Mucosa of rectum (tissue), 2 donors: ENCODE measurements around the gene PDE4D.

Source experiments
- H3K27ac ChIP-seq, 2 donors: one replicate each; pipeline ENCODE4 v1.7.0; 2013; ENCODE audit warnings: inconsistent platforms in 2 of 2, low read depth in 2 of 2, low read length in 2 of 2
- H3K27me3 ChIP-seq, 2 donors: one replicate each; pipeline ENCODE4 v1.7.0; 2013; ENCODE audit warnings: low read length in 2 of 2; ENCODE audit not compliant: control insufficient read depth in 2 of 2, insufficient read depth in 2 of 2
- H3K36me3 ChIP-seq, 2 donors: one replicate each; pipeline ENCODE4 v1.7.0; 2013; ENCODE audit warnings: low read length in 2 of 2; ENCODE audit not compliant: control insufficient read depth in 2 of 2, insufficient read depth in 2 of 2
- H3K4me1 ChIP-seq, 2 donors: one replicate each; pipeline ENCODE4 v1.7.0; 2013; ENCODE audit warnings: low read length in 2 of 2, mild to moderate bottlenecking in 1 of 2; ENCODE audit not compliant: control insufficient read depth in 2 of 2, insufficient read depth in 2 of 2
- H3K4me3 ChIP-seq, 2 donors: one replicate each; pipeline ENCODE4 v1.7.0; 2013; ENCODE audit warnings: low read length in 2 of 2
- H3K9ac ChIP-seq, 2 donors: one replicate each; pipeline ENCODE4 v1.7.0; 2013; ENCODE audit warnings: low read length in 2 of 2, low read depth in 1 of 2, mild to moderate bottlenecking in 1 of 2
- H3K9me3 ChIP-seq, 2 donors: one replicate each; pipeline ENCODE4 v1.7.0; 2013; ENCODE audit warnings: low read length in 2 of 2; ENCODE audit not compliant: control insufficient read depth in 2 of 2
- donor health status: healthy.
- donor health status: Normal muscosa, but diverticular disease.

PDE4D gene

GRCh38 chr5:59274106-59274636 is 619.4 kb downstream of the PDE4D start:
- H3K9me3 ChIP-seq: no peaks in the 10 kb centered on the region
- H3K27ac ChIP-seq: peak overlapping the region; percentile 87 to 91
- H3K27me3 ChIP-seq: no peaks in the 10 kb centered on the region
- peaks cover 3 to 15% of the 10 kb centered on the region in 2 donors for H3K4me1 ChIP-seq
- H3K4me3 ChIP-seq: peak overlapping the region; percentile 72 to 89
- no peaks in the 10 kb centered on the region for H3K36me3 ChIP-seq
- peak overlapping the region; percentile 73 to 93 for H3K9ac ChIP-seq

GRCh38 chr5:59272809-59273427 is 620.6 kb downstream of the PDE4D start:
- Histone ChIP-seq H3K4me1 (peaks cover 3 to 15% of the 10 kb centered on the region in 2 donors), H3K27me3 (no peaks in the 10 kb centered on the region), H3K27ac (peak overlapping the region in 1 of 2 donors; percentile 10), H3K9ac (peak overlapping the region in 1 of 2 donors; percentile 49), H3K9me3 (no peaks in the 10 kb centered on the region), H3K4me3 (peak overlapping the region; percentile 53 to 89), H3K36me3 (no peaks in the 10 kb centered on the region)

- Histone ChIP-seq H3K27me3 (no peaks in the 10 kb centered on the region), H3K4me1 (peaks cover 5 to 13% of the 10 kb centered on the region in 2 donors), H3K9me3 (no peaks in the 10 kb centered on the region), H3K9ac (no peak overlapping the region), H3K4me3 (no peak overlapping the region), H3K27ac (no peak overlapping the region), H3K36me3 (no peaks in the 10 kb centered on the region)
These were observed 624.6 kb downstream of the PDE4D start for GRCh38 chr5:59268756-59269415.

GRCh38 chr5:59267033-59267432 is 626.5 kb downstream of the PDE4D start:
- Histone ChIP-seq H3K36me3 (no peaks in the 10 kb centered on the region), H3K4me1 (peaks cover 5 to 11% of the 10 kb centered on the region in 2 donors), H3K9me3 (no peaks in the 10 kb centered on the region), H3K9ac (no peak overlapping the region), H3K27me3 (no peaks in the 10 kb centered on the region), H3K27ac (no peak overlapping the region), H3K4me3 (no peak overlapping the region)

GRCh38 chr5:59266410-59266809 is 627.1 kb downstream of the PDE4D start:
- no peak overlapping the region for H3K9ac ChIP-seq
- peaks cover 5 to 14% of the 10 kb centered on the region in 2 donors for H3K4me1 ChIP-seq
- peak overlapping the region in 1 of 2 donors; percentile 46 for H3K27ac ChIP-seq
- H3K36me3 ChIP-seq: no peaks in the 10 kb centered on the region
- H3K9me3 ChIP-seq: no peaks in the 10 kb centered on the region
- peak overlapping the region in 1 of 2 donors; percentile 26 for H3K4me3 ChIP-seq
- H3K27me3 ChIP-seq: no peaks in the 10 kb centered on the region

- Histone ChIP-seq H3K27ac (peak overlapping the region in 1 of 2 donors; percentile 0), H3K27me3 (no peaks in the 10 kb centered on the region), H3K9me3 (no peaks in the 10 kb centered on the region), H3K4me1 (peaks cover 5 to 21% of the 10 kb centered on the region in 2 donors), H3K4me3 (no peak overlapping the region), H3K36me3 (no peaks in the 10 kb centered on the region), H3K9ac (no peak overlapping the region)
These were observed 628.8 kb downstream of the PDE4D start for GRCh38 chr5:59264639-59265245.

GRCh38 chr5:59264013-59264412 is 629.5 kb downstream of the PDE4D start:
- no peak overlapping the region for H3K4me3 ChIP-seq
- no peaks in the 10 kb centered on the region for H3K27me3 ChIP-seq
- H3K36me3 ChIP-seq: no peaks in the 10 kb centered on the region
- H3K9me3 ChIP-seq: no peaks in the 10 kb centered on the region
- H3K4me1 ChIP-seq: peaks cover 5 to 21% of the 10 kb centered on the region in 2 donors
- H3K27ac ChIP-seq: no peak overlapping the region
- no peak overlapping the region for H3K9ac ChIP-seq

GRCh38 chr5:59261969-59262368 is 631.6 kb downstream of the PDE4D start:
- H3K4me3 ChIP-seq: no peak overlapping the region
- H3K4me1 ChIP-seq: peaks cover 5 to 30% of the 10 kb centered on the region in 2 donors
- no peaks in the 10 kb centered on the region for H3K27me3 ChIP-seq
- H3K36me3 ChIP-seq: no peaks in the 10 kb centered on the region
- no peak overlapping the region for H3K27ac ChIP-seq
- no peak overlapping the region for H3K9ac ChIP-seq
- no peaks in the 10 kb centered on the region for H3K9me3 ChIP-seq

GRCh38 chr5:59260973-59261372 is 632.6 kb downstream of the PDE4D start:
- Histone ChIP-seq H3K4me1 (peaks cover 0 to 22% of the 10 kb centered on the region in 2 donors), H3K36me3 (no peaks in the 10 kb centered on the region), H3K4me3 (no peak overlapping the region), H3K9ac (no peak overlapping the region), H3K27me3 (no peaks in the 10 kb centered on the region), H3K27ac (no peak overlapping the region), H3K9me3 (no peaks in the 10 kb centered on the region)

GRCh38 chr5:59260200-59260599 is 633.3 kb downstream of the PDE4D start:
- Histone ChIP-seq H3K27ac (no peak overlapping the region), H3K36me3 (no peaks in the 10 kb centered on the region), H3K4me3 (no peak overlapping the region), H3K9ac (no peak overlapping the region), H3K9me3 (no peaks in the 10 kb centered on the region), H3K27me3 (no peaks in the 10 kb centered on the region), H3K4me1 (peaks cover 0 to 21% of the 10 kb centered on the region in 2 donors)
